Motor neuron (in vitro differentiated cells): ENCODE results near the gene MRPL21. TPM values are rescaled to one million over a fixed set of nuclear protein-coding genes. Genes with fewer than 3 reads are reported as not detected.

Experiments
- ATAC-seq, 8 experiments: fragments of 200-7000 bp; cut with Tn5 transposase; replicated peaks in 6 of 8; 2 replicates each; pipeline ENCODE4 v1.8.0; 2021; ENCODE audit warnings: mild to moderate bottlenecking in 8 of 8, moderate library complexity in 8 of 8
- H3K27ac ChIP-seq, 2 donors: fragments of 250-450 bp; sonication (Bioruptor Pico); 2 replicates each; pipeline ENCODE4 v1.9.0; 2021; ENCODE audit warnings: antibody characterized with exemption in 2 of 2, mild to moderate bottlenecking in 2 of 2, moderate library complexity in 1 of 2
- H3K4me1 ChIP-seq, 2 donors: fragments of 250-450 bp; sonication (Bioruptor Pico); replicated peaks in 1 of 2; 2 replicates each; pipeline ENCODE4 v1.6.1; 2021; ENCODE audit warnings: antibody characterized with exemption in 2 of 2, mild to moderate bottlenecking in 2 of 2, moderate library complexity in 1 of 2
- H3K4me3 ChIP-seq, 5 donors: fragments of 250-450 bp; sonication (Bioruptor Pico); 2 replicates each; pipeline ENCODE4 v1.9.0; 2021; ENCODE audit warnings: antibody characterized with exemption in 5 of 5, mild to moderate bottlenecking in 5 of 5, moderate library complexity in 4 of 5
- WGBS, 10 experiments: fragments of 450-650 bp; shearing (Covaris generic); methylation state at CpG; one replicate each; pipeline ENCODE4 v1.0.0; 2022; 5-methylcytosine and 5-hydroxymethylcytosine counted together
- in situ Hi-C, 9 experiments: fragments of 400-800 bp; cut with MboI; loops; one replicate each; pipeline ENCODE4 v1.15.0; 2021; ENCODE audit warnings: low sequenced_read_pairs in 9 of 9, low pct_unique_long_range_greater_than_20kb in 2 of 9; ENCODE audit not compliant: unreplicated experiment in 9 of 9
- total RNA-seq, 8 experiments: library from RNA; unstranded; fragments of 300-600 nt; gene quantifications; 2 replicates each; pipeline versions ENCODE4 v1.2.3 to v1.2.4, GENCODE V29; 2022

The MRPL21 gene
- total RNA-seq, 8 experiments from 2014 or later = 78.5 to 150 (median 92.6) TPM

DNA sequence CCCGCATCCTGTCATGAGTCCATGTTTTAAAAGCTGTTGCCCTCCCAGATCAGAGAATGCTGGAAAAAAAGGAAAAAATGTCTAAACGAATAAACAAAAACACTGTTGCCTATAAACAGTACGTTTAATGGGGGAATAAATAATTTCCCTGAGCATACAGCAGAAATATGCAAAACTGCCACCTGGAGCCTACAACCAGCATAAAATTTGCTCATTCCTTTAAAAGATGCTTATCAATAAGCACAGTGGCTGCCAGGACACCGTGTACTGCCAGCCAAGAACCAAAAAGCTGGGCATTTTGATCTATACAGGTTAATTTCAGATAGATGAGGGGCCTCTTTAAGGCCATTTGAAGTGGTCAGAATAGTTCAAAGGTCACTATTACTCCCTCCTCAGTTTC, 56.2 kb downstream of the MRPL21 start:
- peaks cover 0 to 3% of the 10 kb centered on the region in 2 donors for H3K4me1 ChIP-seq
- in situ Hi-C loops = no loop called here
- peak in 1 of 8 experiments; percentile 41 for ATAC-seq
- H3K4me3 ChIP-seq = no peak overlapping the region
- H3K27ac ChIP-seq = no peak overlapping the region
- WGBS, 10 experiments = 0 to 86% (median 46%) methylated on average over 1 to 4 of the region's 4 CpGs

DNA sequence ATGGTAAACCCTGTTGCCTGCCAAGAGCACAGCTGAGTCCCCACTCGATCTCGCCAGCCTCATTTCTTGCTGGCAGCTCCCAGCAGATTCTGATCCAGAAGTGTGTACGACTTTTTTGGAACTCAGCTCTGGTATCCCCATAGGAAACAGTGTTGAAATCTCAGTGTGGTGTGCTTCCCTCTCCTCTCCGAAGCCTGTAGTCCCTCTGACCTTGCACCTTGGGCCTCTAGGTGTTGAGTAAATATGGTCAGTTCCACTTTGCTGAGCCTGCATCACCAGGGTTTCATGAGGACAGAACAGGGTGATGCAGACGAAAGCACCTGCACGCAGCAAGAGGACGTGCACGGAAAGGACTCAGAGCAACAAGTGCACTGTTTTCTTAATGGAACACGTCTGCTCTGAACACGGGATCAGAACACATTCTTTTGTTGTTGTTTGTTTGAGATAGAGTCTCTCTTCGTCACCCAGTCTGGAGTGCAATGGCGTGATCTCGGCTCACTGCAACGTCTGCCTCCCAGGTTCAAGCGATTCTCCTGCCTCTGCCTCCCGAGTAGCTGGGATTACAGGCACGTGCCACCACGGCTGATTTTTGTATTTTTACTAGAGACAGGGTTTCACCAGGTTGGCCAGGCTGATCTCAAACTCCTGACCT, 58.2 kb downstream of the MRPL21 start:
- 30 to 100% (median 67%) methylated on average over 1 to 12 of the region's 18 CpGs; no CpG with 5 or more reads in 1 of the 10 experiments for WGBS, 10 experiments
- ATAC-seq = no peak
- H3K27ac ChIP-seq = no peak overlapping the region
- H3K4me3 ChIP-seq = no peak overlapping the region
- in situ Hi-C loops = no loop called here
- H3K4me1 ChIP-seq = peaks cover 0 to 3% of the 10 kb centered on the region in 2 donors

DNA sequence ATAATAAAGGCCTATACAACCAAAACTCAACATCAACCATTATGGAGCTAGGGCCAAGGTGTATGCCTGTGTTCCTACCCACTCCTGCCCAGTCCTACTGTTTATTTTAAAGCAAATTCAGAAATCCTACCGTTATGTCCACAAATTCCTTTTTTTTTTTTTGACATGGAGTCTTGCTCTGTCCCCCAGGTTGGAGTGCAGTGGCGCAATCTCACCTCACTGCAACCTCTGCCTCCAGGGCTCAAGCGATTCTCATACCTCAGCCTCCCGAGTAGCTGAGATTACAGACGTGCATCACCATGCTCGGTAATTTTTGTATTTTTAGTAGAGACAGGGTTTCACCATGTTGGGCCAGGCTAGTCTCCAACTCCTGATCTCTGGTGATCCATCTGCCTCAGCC, 58.8 kb downstream of the MRPL21 start:
- Histone ChIP-seq H3K4me1 (peaks cover 3 to 5% of the 10 kb centered on the region in 2 donors), H3K27ac (no peak overlapping the region), H3K4me3 (no peak overlapping the region)
- no peak for ATAC-seq
- WGBS, 10 experiments = 20 to 90% (median 60%) methylated on average over 1 to 6 of the region's 6 CpGs; no CpG with 5 or more reads in 1 of the 10 experiments
- in situ Hi-C loops = no loop called here

DNA sequence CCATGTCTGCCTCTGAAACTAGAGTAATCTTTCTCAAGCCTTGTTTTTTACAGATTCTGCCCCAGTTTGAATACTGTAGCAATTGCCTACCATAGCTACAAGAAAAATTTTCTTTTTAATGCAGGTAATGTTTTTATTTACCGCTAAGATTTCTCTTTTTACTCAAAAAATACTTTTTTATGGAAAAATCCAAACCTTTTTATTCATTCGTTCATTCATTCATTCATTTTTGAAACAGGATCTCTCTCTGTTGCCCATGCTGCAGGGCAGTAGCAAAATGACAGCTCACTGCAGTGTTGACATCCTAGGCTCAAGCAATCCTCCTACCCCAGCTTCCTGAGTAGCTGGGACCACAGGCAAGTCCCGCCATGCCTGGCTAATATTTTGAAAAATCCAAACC, 59.3 kb downstream of the MRPL21 start:
- Histone ChIP-seq H3K4me1 (peaks cover 3 to 5% of the 10 kb centered on the region in 2 donors), H3K4me3 (no peak overlapping the region), H3K27ac (no peak overlapping the region)
- 44 to 96% (median 65%) methylated on average over 1 to 3 of the region's 3 CpGs; no CpG with 5 or more reads in 1 of the 10 experiments for WGBS, 10 experiments
- in situ Hi-C loops = no loop called here
- no peak for ATAC-seq

DNA sequence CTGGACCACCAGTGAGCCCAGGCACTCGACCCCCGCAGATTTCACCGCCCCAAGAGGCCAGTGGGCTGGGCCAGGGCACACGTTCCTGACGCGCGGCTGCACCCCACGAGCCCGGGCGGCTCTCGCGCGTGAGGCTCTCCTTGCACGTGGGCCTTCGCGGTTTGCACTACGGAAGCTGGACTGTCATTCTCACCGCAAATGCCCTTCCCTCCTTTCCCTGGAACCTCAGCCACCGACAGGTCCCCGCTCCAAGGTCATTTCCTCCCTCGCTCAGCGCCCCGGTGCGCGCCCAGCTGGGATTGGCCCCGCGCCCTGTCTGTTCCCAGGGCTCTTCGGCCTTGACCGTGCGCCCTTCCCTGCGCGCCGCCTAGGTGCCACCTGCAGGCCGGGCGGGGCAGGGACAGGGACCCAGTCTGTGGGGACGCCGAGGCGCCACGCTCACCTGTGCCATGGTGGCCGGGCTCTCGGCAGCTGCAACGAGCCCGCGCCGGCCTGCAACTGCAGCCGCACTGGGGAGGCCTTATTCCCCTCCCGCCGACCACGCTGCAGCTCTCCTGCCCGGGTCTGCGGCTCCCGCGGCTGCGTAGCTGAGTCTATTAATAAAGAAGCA, 59.8 kb downstream of the MRPL21 start:
- in situ Hi-C loops = no loop called here
- no peak overlapping the region for H3K27ac ChIP-seq
- H3K4me3 ChIP-seq = peak overlapping the region in 4 of 5 donors; percentile 9 to 25 (median 14)
- peaks cover 3 to 5% of the 10 kb centered on the region in 2 donors for H3K4me1 ChIP-seq
- WGBS, 10 experiments = 0 to 94% (median 38%) methylated on average over 2 to 25 of the region's 54 CpGs; no CpG with 5 or more reads in 4 of the 10 experiments
- ATAC-seq = peak in 5 of 8 experiments; percentile 43 to 59 (median 54)

DNA sequence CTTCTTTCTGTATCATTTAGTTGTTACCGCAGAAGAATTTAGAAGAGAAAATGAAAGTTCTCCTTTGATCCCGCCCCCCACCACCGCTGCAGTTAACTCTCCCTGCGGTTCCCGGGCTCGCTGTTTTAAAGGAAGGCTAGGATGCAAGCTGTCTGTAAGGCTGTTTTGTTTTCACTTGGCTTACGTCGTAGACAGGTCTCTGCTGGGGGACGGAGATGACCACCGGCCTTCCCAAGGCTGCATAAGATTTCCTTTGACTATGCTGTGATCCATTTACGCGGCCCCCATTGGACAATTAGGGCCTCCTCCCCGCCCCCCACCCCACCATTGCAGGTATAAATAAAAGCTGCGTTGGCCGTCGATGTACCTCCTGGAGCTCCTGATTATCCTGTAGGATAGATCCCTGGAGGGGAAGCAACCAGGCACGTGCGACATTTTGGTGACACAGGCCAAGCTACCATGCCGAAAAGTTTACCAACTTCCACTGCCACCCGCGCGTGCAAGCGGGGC, 60.5 kb downstream of the MRPL21 start:
- WGBS, 10 experiments = 3 to 60% (median 9%) methylated on average over 1 to 14 of the region's 23 CpGs; no CpG with 5 or more reads in 2 of the 10 experiments
- in situ Hi-C loops = no loop called here
- Histone ChIP-seq H3K4me3 (no peak overlapping the region), H3K27ac (no peak overlapping the region), H3K4me1 (peaks cover 3 to 5% of the 10 kb centered on the region in 2 donors)
- ATAC-seq = no peak

DNA sequence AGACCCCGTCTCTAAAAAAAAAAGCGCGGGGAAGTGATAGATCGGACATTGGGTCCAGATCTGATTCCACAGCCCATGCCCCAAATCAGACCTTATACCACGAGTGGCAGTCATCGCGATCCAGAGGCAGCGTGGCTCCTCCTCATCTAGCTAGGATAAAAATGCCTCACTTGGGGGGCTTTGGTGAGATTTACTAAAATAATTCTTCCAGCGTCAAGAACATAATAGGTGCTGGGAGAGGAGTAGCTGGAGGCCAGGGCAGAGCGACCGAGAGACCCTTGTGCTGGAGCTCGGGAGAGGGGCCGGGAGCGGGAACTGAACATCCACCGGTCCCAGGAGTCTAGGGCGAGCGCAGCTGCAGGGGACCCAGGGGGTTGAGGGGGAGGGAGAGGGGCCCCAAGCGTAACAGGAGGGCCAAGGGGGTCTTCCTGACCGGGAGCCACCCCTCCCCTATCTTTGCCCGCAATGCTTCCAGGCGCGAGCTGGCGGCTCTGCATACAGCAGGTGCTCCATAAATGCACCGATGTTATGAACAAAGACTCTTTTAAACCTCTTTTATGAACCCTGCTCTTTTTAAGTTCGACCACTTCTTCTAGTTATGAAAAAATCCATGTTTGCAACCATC, 61.1 kb downstream of the MRPL21 start:
- in situ Hi-C loops = no loop called here
- ATAC-seq = no peak
- H3K4me3 ChIP-seq = no peak overlapping the region
- 0 to 61% (median 33%) methylated on average over 1 to 7 of the region's 25 CpGs; no CpG with 5 or more reads in 3 of the 10 experiments for WGBS, 10 experiments
- peaks cover 3 to 5% of the 10 kb centered on the region in 2 donors for H3K4me1 ChIP-seq
- H3K27ac ChIP-seq = no peak overlapping the region

DNA sequence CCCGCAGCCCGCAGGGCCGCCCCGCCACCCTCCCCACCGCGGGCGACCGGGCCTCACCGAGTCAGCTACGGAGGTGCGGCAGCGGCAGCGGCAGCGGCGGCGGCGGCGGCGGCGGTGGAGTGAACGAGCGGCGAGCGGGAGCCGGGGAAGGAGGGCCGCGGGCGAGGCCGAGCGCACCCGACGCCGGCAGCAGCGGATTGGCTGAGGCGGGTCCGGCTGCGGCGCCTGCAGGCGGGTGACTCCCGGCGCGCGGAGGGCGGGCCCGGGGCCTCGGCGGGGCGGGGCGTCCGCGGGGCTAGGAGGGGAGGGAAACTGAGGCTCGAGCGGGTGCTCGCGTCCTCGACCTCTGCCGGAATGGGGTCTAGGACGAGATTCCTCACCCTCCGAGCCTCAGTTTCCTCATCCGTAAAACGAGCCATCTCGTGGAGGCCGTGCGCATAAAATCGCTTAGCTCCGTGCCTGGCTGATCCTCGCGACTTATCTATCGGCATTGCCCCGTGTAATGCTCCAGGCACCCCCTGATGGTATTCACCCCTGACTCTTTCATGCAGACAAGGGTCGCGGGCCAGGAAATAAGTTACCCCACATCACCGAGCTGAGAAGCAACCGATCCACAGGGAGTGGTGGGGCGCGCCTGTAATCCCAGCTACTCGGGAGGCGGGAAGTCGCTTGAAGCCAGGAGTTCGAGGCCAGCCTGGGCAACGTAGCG, 61.8 kb downstream of the MRPL21 start, which contains the start of gene CPT1A:
Gene CPT1A (minus strand): TSS at position 199 of the 709 bp plus-strand sequence. CDS start 26,442 bp downstream, outside the sequence.
- Histone ChIP-seq H3K27ac (no peak within 1 kb of the TSS), H3K4me3 (peak within 1 kb of the TSS; percentile 24 to 49 (median 42)), H3K4me1 (peaks cover 3 to 5% of the 10 kb centered on the region in 2 donors)
- peak; percentile 9 to 74 (median 28) for ATAC-seq
- in situ Hi-C loops = no loop called here
- 20 to 46% (median 30%) methylated on average over 1 to 12 of the region's 82 CpGs; no CpG with 5 or more reads in 5 of the 10 experiments for WGBS, 10 experiments

Other genes with a start within 250 kb of the MRPL21 start
- 10 to 100 TPM in 3 of 8 experiments, 1 to 10 TPM in 2, under 1 TPM in 2, not detected in 1; 0.27 to 65.1 (median 5.7) TPM for gene GAL, start 219.3 kb downstream of the MRPL21 start, total RNA-seq
- gene TESMIN, start 152.3 kb downstream of the MRPL21 start, total RNA-seq = 10 to 100 TPM in 1 of 8 experiments, 1 to 10 TPM in 6, under 1 TPM in 1; 0.36 to 17.8 (median 5.2) TPM
- gene CPT1A, start 61.9 kb downstream of the MRPL21 start, total RNA-seq = 10 to 100 TPM in 4 of 8 experiments, 1 to 10 TPM in 4; 1.6 to 67.8 (median 12.4) TPM
- gene IGHMBP2, start 59 bp upstream of the MRPL21 start, total RNA-seq = 10 to 100 TPM in 5 of 8 experiments, 1 to 10 TPM in 3; 6.7 to 21.0 (median 10.3) TPM
- gene MRGPRD, start 77.2 kb upstream of the MRPL21 start, total RNA-seq = under 1 TPM in 1 of 8 experiments, not detected in 7; 0.21 TPM
- gene MRGPRF, start 109.4 kb upstream of the MRPL21 start, total RNA-seq = 1 to 10 TPM in 1 of 8 experiments, under 1 TPM in 6, not detected in 1; 0.05 to 4.3 (median 0.57) TPM
- gene TPCN2, start 145.1 kb upstream of the MRPL21 start, total RNA-seq = 10 to 100 TPM in 3 of 8 experiments, 1 to 10 TPM in 5; 3.6 to 17.2 (median 5.6) TPM